ENCODE data around the gene LRRC4C. TPM values are rescaled to one million over a fixed set of nuclear protein-coding genes. Genes with fewer than 3 reads are reported as not detected.

LRRC4C gene
- total RNA-seq, 3 donors from 2014 or later: 0.29 to 4.1 TPM; not detected in 1

- Histone ChIP-seq H3K4me1 (ENCODE audit: low read depth) (no peaks in the 10 kb centered on the region), H3K36me3 (ENCODE audit: low read depth) (no peaks in the 10 kb centered on the region), H3K9me3 (peaks cover 12% of the 10 kb centered on the region), H3K4me3 (no peak overlapping the region)
- intact Hi-C loops (cut with DNase I, micrococcal nuclease): no loop called here
- ATAC-seq (no peak), DNase-seq (no peak)
- TF ChIP-seq, protein P1, sequence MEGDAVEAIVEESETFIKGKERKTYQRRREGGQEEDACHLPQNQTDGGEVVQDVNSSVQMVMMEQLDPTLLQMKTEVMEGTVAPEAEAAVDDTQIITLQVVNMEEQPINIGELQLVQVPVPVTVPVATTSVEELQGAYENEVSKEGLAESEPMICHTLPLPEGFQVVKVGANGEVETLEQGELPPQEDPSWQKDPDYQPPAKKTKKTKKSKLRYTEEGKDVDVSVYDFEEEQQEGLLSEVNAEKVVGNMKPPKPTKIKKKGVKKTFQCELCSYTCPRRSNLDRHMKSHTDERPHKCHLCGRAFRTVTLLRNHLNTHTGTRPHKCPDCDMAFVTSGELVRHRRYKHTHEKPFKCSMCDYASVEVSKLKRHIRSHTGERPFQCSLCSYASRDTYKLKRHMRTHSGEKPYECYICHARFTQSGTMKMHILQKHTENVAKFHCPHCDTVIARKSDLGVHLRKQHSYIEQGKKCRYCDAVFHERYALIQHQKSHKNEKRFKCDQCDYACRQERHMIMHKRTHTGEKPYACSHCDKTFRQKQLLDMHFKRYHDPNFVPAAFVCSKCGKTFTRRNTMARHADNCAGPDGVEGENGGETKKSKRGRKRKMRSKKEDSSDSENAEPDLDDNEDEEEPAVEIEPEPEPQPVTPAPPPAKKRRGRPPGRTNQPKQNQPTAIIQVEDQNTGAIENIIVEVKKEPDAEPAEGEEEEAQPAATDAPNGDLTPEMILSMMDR (IDR thresholded peaks at IDR 0.05): no peak
Measured at GRCh38 chr11:41177791-41178190, 281.7 kb downstream of the LRRC4C start.

DNA sequence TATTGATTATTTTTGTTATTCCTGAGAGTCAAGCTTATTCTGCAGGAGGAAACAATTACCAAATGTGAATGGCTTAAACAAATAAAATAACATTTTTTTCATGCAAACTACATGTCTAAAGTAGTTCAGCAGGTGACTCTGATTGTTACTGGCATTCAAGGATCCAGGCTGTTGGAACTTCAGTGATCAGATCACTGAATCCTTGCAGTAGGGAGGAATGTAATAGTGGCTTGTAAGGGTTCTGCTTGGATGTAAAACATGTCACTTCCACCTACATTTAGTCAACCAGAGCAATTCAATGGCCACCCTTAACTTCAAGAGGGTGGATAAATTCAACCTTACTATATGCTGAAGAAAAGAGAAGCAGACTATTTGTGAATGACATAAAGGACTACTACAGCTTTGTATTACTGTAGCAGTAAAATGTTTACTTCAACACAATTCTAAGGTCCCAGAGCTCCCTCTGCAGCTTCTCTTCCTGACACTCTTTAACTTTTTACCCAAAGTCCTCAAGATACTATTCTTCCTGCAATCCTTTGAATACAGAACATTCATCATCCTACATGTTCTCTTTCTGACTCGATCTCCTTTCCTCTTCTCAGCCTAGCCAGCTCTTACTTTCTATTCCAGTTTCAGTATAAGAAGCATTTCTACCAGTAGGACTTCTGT lies 284.0 kb downstream of the LRRC4C start:
- Histone ChIP-seq H3K36me3 (ENCODE audit: low read depth) (no peaks in the 10 kb centered on the region), H3K4me1 (ENCODE audit: low read depth) (no peaks in the 10 kb centered on the region), H3K4me3 (no peak overlapping the region), H3K9me3 (peaks cover 11% of the 10 kb centered on the region)
- intact Hi-C loops (cut with DNase I, micrococcal nuclease): no loop called here
- ATAC-seq (no peak), DNase-seq (no peak)
- TF ChIP-seq, protein P1 (IDR thresholded peaks at IDR 0.05): no peak

DNA sequence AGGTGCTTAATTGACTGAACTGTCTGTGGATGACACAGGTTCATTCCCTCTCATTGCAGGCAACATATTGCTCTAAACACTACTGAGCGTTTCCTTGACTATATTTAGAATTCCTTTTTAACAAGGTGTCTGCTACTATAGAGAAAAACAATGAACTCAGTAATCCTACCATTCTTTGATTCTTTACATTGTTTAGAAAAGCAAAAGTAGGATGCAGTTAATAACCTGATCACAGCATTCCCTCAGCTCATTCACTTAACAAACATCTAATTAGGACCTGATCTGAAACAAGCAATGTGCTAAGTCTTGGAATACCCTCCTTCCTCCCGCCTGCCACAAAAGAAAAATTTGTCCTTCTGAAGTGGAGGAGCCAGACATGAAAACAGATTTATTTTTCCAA lies 313.1 kb downstream of the LRRC4C start:
- TF ChIP-seq, protein P1 (IDR thresholded peaks at IDR 0.05): no peak
- intact Hi-C loops (cut with DNase I, micrococcal nuclease): no loop called here
- H3K9me3 ChIP-seq: peaks cover 18% of the 10 kb centered on the region
- no peak for ATAC-seq
- no peak for DNase-seq
- no peaks in the 10 kb centered on the region for H3K4me1 ChIP-seq (ENCODE audit: low read depth)
- H3K36me3 ChIP-seq (ENCODE audit: low read depth): no peaks in the 10 kb centered on the region
- no peak overlapping the region for H3K4me3 ChIP-seq

- Histone ChIP-seq H3K36me3 (ENCODE audit: low read depth) (no peaks in the 10 kb centered on the region), H3K9me3 (peaks cover 20% of the 10 kb centered on the region), H3K4me3 (no peak overlapping the region), H3K4me1 (ENCODE audit: low read depth) (no peaks in the 10 kb centered on the region)
- ATAC-seq: no peak
- intact Hi-C loops (cut with DNase I, micrococcal nuclease): no loop called here
- DNase-seq: no peak
- TF ChIP-seq, protein P1 (IDR thresholded peaks at IDR 0.05): no peak
Measured at GRCh38 chr11:41145420-41145819, 314.0 kb downstream of the LRRC4C start.

GRCh38 chr11:41134971-41135370 lies 324.5 kb downstream of the LRRC4C start:
- H3K36me3 ChIP-seq (ENCODE audit: low read depth): no peaks in the 10 kb centered on the region
- no peaks in the 10 kb centered on the region for H3K4me1 ChIP-seq (ENCODE audit: low read depth)
- no peak overlapping the region for H3K4me3 ChIP-seq
- intact Hi-C loops (cut with DNase I, micrococcal nuclease): no loop called here
- DNase-seq (no peak), ATAC-seq (no peak)
- TF ChIP-seq, protein P1 (IDR thresholded peaks at IDR 0.05): no peak
- peaks cover 6% of the 10 kb centered on the region for H3K9me3 ChIP-seq

DNA sequence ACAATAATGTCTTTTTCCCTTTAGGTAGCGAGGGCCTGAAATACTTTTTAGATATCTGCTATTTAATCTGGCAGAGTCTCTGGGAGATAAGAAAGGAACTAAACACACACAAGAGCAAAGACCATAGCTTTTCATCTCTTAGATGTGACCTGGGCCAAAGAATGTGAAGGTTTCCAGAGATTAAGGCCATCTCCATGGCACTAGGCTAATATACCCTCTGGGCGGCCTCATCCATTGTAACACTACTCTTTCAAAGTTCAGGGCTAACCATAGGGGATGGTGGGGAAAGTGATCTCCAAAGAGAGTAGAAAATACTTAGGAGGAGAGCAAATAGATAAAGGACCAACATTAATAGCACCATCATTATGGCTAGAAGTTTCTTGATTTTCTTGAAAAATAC lies 326.4 kb downstream of the LRRC4C start:
- no peaks in the 10 kb centered on the region for H3K4me1 ChIP-seq (ENCODE audit: low read depth)
- H3K36me3 ChIP-seq (ENCODE audit: low read depth): no peaks in the 10 kb centered on the region
- TF ChIP-seq, protein P1 (IDR thresholded peaks at IDR 0.05): no peak
- peaks cover 10% of the 10 kb centered on the region for H3K9me3 ChIP-seq
- no peak for ATAC-seq
- H3K4me3 ChIP-seq: no peak overlapping the region
- intact Hi-C loops (cut with DNase I, micrococcal nuclease): no loop called here
- DNase-seq: no peak

All from mucosa of descending colon (tissue), 3 donors.